Ovary (tissue), 9 donors: ENCODE results near the gene MBD5. TPM values are rescaled to one million over a fixed set of nuclear protein-coding genes. Genes with fewer than 3 reads are reported as not detected.

Experiments
- DNase-seq, 5 donors: peaks; one replicate each; pipeline ENCODE4 v3.0.0-alpha.2; 2019 to 2020
- H3K27ac ChIP-seq, 2 donors: fragments of 200-600 bp; one replicate each; pipeline versions ENCODE4 v1.5.1 to v1.8.0; 2019 to 2022
- H3K27me3 ChIP-seq: fragments of 200-600 bp; one replicate; pipeline ENCODE4 v1.8.0; 2022
- H3K36me3 ChIP-seq: fragments of 200-600 bp; sonication (generic); one replicate; pipeline ENCODE4 v1.5.1; 2019
- H3K4me1 ChIP-seq: one replicate; pipeline ENCODE4 v1.8.1; 2013; ENCODE audit warnings: mild to moderate bottlenecking, moderate library complexity; ENCODE audit not compliant: insufficient read depth
- H3K4me3 ChIP-seq: fragments of 200-600 bp; sonication (generic); one replicate; pipeline ENCODE4 v1.5.1; 2017
- H3K9me3 ChIP-seq, 2 donors: fragments of 200-600 bp in 1 of 2; sonication (generic) in 1 of 2; one replicate each; pipeline versions ENCODE4 v1.5.1 to v1.8.1; 2013 to 2019; ENCODE audit warnings: mild to moderate bottlenecking in 1 of 2, moderate library complexity in 1 of 2
- EP300 ChIP-seq: sonication (generic); formaldehyde crosslinking; IDR thresholded peaks from one replicate; pipeline ENCODE4 v1.6.1; 2017; ENCODE audit warnings: antibody characterized with exemption
- POLR2A ChIP-seq: fragments of 450-650 bp; IDR thresholded peaks from one replicate; pipeline ENCODE4 v1.6.1; 2017; ENCODE audit warnings: antibody characterized with exemption, mild to moderate bottlenecking, moderate library complexity
- WGBS, 3 donors: extraction: QIAGEN DNeasy Blood & Tissue Kit in 1 of 3; methylation state at CpG; one replicate each; pipeline versions ENCODE4 v1.1.5 to v1.1.7; 2013 to 2017; 5-methylcytosine and 5-hydroxymethylcytosine counted together
- intact Hi-C, 4 donors: fragments of 100-400 bp; cut with DNase I; formaldehyde crosslinking; loops; one replicate each; pipeline versions ENCODE4 v1.11.0 to v1.15.1; 2022 to 2023
- polyA plus RNA-seq, 2 donors: library from polyadenylated mRNA; stranded (reverse); fragments of 200-250 nt in 1 of 2; fragments of 350-450 nt in 1 of 2; fragmentation: Illumina TruSeq in 1 of 2; extraction: RNeasy Lipid Tissue Mini Kit (QIAGEN cat#74804) in 1 of 2; gene quantifications; one replicate each; pipeline ENCODE4 v1.2.3, GENCODE V29; 2013 to 2014
- total RNA-seq, 7 donors: library from RNA; depleted of rRNA in 2 of 7; stranded (reverse); fragments of >200 nt in 2 of 7; fragmentation: NEBNext Ultra II Directional in 3 of 7; extraction: Animal tissue kit (Norgen Biotek cat#: 25700) in 3 of 7; gene quantifications; one replicate each; pipeline versions ENCODE4 v1.1.0 to v1.2.4, GENCODE V29; 2016 to 2023
- TF ChIP-seq, protein P1 (sequence below), 3 donors: fragments of 450-650 bp in 2 of 3; fragments of 200-600 bp in 1 of 3; IDR thresholded peaks; one replicate each; pipeline versions ENCODE4 v1.5.1 to v1.8.0; 2016 to 2022; ENCODE audit warnings: antibody characterized with exemption in 3 of 3, mild to moderate bottlenecking in 1 of 3
- donor health status: DM: no; HTN: no; CAD: no; lungs with moderate emphysema.
- donor health status: DM: no; HTN: no; CAD: no.
- donor health status: Bipolar disorder and iron deficiency.
- donor health status: DM: yes; HTN: yes; CAD: no.
- donor health status: DM: no; HTN: no; CAD: no.
- donor health status: DM: yes; HTN: yes; CAD: no.

Gene MBD5
- total and polyA plus RNA-seq, 9 donors: 8.5 to 66.3 (median 45.8) TPM

- TF ChIP-seq POLR2A (no peak), EP300 (no peak)
- TF ChIP-seq, protein P1, sequence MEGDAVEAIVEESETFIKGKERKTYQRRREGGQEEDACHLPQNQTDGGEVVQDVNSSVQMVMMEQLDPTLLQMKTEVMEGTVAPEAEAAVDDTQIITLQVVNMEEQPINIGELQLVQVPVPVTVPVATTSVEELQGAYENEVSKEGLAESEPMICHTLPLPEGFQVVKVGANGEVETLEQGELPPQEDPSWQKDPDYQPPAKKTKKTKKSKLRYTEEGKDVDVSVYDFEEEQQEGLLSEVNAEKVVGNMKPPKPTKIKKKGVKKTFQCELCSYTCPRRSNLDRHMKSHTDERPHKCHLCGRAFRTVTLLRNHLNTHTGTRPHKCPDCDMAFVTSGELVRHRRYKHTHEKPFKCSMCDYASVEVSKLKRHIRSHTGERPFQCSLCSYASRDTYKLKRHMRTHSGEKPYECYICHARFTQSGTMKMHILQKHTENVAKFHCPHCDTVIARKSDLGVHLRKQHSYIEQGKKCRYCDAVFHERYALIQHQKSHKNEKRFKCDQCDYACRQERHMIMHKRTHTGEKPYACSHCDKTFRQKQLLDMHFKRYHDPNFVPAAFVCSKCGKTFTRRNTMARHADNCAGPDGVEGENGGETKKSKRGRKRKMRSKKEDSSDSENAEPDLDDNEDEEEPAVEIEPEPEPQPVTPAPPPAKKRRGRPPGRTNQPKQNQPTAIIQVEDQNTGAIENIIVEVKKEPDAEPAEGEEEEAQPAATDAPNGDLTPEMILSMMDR (IDR thresholded peaks at IDR 0.05): no peak
- no peak for DNase-seq
- H3K9me3 ChIP-seq: no peaks in the 10 kb centered on the region
- WGBS, 3 donors: 74 to 87% (median 79%) methylated on average over 2 of the region's 2 CpGs
- H3K36me3 ChIP-seq: no peaks in the 10 kb centered on the region
- peaks cover 5% of the 10 kb centered on the region for H3K4me1 ChIP-seq
- no peaks in the 10 kb centered on the region for H3K27me3 ChIP-seq
- no peak overlapping the region for H3K27ac ChIP-seq
- peak overlapping the region; percentile 83 for H3K4me3 ChIP-seq
- intact Hi-C loops: no loop called here
Measured at GRCh38 chr2:148022882-148023281, 2.0 kb downstream of the MBD5 start.

DNA sequence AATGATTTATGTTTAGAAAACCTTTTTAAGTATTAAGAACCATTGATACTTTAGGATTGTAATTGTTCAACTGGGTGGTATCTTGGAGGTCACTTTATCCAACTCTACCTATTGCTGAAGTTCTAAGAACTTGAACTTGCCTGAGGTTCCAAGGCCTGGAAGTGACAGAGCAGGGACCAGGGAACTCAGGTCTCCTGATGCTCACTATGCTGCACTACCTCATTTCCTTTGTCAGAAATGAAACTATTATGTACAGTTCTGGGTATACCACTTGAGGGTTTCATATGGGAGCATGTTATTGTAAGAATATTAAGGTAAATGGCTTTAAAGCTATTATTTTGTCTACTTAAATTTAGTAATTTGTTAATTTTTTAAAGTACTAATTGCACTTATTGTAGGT lies 3.0 kb downstream of the MBD5 start:
- Histone ChIP-seq H3K4me3 (no peak overlapping the region), H3K4me1 (peaks cover 5% of the 10 kb centered on the region), H3K27me3 (no peaks in the 10 kb centered on the region), H3K27ac (no peak overlapping the region), H3K36me3 (no peaks in the 10 kb centered on the region), H3K9me3 (no peaks in the 10 kb centered on the region)
- no peak for DNase-seq
- TF ChIP-seq POLR2A (no peak), EP300 (no peak)
- TF ChIP-seq, protein P1 (IDR thresholded peaks at IDR 0.05): no peak
- intact Hi-C loops: no loop called here

DNA sequence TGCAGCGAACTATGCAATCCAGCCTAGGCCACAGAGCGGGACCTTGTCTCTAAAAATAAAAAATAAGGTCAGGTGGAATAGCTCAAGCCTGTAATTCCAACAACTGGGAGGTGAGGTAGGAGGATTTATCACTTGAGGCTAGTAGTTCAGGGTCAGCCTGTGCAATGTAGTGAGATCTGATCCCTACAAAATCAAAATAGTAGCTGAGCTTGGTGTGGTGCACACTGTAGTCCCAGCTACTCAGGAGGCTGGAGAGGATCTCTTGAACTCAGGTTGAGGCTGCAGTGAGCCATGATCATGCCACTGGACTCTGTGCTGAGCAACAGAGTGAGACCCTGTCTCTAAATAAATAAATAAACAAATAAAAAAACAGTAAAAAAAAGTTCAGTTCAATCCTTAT lies 5.7 kb downstream of the MBD5 start:
- Histone ChIP-seq H3K4me1 (peaks cover 2% of the 10 kb centered on the region), H3K9me3 (no peaks in the 10 kb centered on the region), H3K36me3 (no peaks in the 10 kb centered on the region), H3K4me3 (no peak overlapping the region), H3K27ac (no peak overlapping the region), H3K27me3 (no peaks in the 10 kb centered on the region)
- TF ChIP-seq, protein P1 (IDR thresholded peaks at IDR 0.05): no peak
- no peak for TF ChIP-seq EP300
- TF ChIP-seq POLR2A: no peak
- no peak for DNase-seq
- intact Hi-C loops: no loop called here
- 85 to 89% (median 89%) methylated on average over 2 of the region's 2 CpGs for WGBS, 3 donors

- Histone ChIP-seq H3K4me3 (no peak overlapping the region), H3K27me3 (no peaks in the 10 kb centered on the region), H3K9me3 (no peaks in the 10 kb centered on the region), H3K4me1 (peaks cover 2% of the 10 kb centered on the region), H3K27ac (no peak overlapping the region), H3K36me3 (no peaks in the 10 kb centered on the region)
- no peak for TF ChIP-seq EP300
- TF ChIP-seq POLR2A: no peak
- TF ChIP-seq, protein P1 (IDR thresholded peaks at IDR 0.05): no peak
- WGBS, 3 donors: 81 to 90% (median 82%) methylated on average over 1 of the region's 1 CpG
- intact Hi-C loops: no loop called here
- no peak for DNase-seq
Measured at GRCh38 chr2:148027822-148028221, 6.9 kb downstream of the MBD5 start.

DNA sequence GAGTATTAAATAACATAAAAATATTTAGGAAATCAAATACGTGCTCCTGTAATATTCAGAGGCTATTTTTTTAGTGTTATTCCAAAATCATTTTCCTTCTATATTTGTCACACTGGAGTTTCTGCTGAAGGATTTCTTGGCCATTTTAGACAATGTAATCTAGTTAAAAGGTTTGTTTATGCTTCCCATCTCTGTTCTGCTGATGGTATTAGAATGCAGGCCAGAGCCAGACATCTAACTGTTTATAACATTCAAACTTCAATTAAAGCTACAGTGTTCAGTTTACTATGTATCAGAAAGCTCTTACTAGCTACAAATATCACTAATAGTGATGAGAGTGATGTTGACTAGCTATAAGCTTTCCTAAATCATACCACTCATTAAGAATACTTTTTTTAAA lies 7.9 kb downstream of the MBD5 start:
- no peaks in the 10 kb centered on the region for H3K36me3 ChIP-seq
- H3K4me1 ChIP-seq: peaks cover 1% of the 10 kb centered on the region
- intact Hi-C loops: no loop called here
- WGBS, 3 donors: 20 to 65% (median 30%) methylated on average over 1 of the region's 1 CpG
- no peak overlapping the region for H3K4me3 ChIP-seq
- DNase-seq: no peak
- TF ChIP-seq EP300: no peak
- TF ChIP-seq, protein P1 (IDR thresholded peaks at IDR 0.05): no peak
- TF ChIP-seq POLR2A: no peak
- no peaks in the 10 kb centered on the region for H3K27me3 ChIP-seq
- no peaks in the 10 kb centered on the region for H3K9me3 ChIP-seq
- no peak overlapping the region for H3K27ac ChIP-seq
